Heart left ventricle (tissue), 13 donors: ENCODE results near the gene PCSK6.

Experiments used
- POLR2A ChIP-seq, 2 donors: fragments of 450-650 bp; IDR thresholded peaks; one replicate each; pipeline ENCODE4 v1.6.1; 2017; ENCODE audit warnings: antibody characterized with exemption in 2 of 2, mild to moderate bottlenecking in 2 of 2, moderate library complexity in 2 of 2
- TF ChIP-seq, protein P1 (sequence below), 12 donors: fragments of 200-600 bp; sonication (generic) in 4 of 12; IDR thresholded peaks; one replicate each; pipeline versions ENCODE4 v1.5.0 to v1.8.0; 2018 to 2022; ENCODE audit warnings: antibody characterized with exemption in 12 of 12, mild to moderate bottlenecking in 5 of 12
- donor health status: ischemic (EF 13 %, LVEDD 7.1; RV severe dilation, severe dysfunction).
- donor health status: DM: no; HTN: yes; CAD: no.
- donor health status: DM: no; HTN: no; CAD: no.
- donor health status: ischemic (EF 25% LVEDD 6.9; RV normal size, moderate dysfunction).
- donor health status: ischemic (EF 25% LVEDD 5.7; RV mildly dilated, moderate dysfunction).
- donor health status: ischemic (EF 35%, LVEDD 5.7; RV mildly dilated, moderate dysfunction).
- donor health status: nonischemic (EF 11% LVEDD 7.7; RV severe dilation, severe dysfunction).
- donor health status: DM: yes; HTN: yes; CAD: no.
- donor health status: PGD.
- donor health status: ischemic (EF 29% LVEDD 5.4; RV normal size, mild dysfunction).
- donor health status: nonischemic (EF 23%, LVEDD 6.1; RV moderate dilation, normal function).

DNA sequence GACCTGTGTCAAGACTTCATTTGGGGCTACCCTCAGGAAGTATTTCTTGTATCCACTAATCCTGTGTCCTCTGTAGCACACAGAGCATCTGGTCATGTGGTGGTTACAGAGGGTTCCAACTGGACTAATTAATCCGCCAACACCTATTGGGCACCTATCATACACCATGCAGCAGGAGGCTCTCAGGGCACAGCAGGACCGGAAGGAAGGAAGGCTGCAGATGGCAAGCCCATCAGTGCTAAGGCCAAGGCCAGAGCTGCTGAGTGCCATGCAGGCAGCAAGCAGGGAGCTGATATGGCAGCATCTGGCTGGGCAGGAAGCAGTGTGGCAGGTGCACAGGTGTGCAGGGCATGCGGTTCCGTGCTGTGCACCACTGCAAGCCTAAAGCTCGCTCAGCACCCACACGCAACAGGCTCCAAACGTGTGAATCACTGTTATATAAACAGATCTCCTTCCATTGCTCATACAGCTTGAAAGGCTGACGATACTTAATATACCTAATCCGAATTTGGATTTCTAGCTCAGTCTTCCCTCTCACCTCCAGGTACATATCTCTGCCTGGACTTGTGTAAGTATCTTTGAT lies 130.1 kb downstream of the PCSK6 start:
- TF ChIP-seq POLR2A (IDR thresholded peaks at IDR 0.05), result no peak
- TF ChIP-seq, protein P1, sequence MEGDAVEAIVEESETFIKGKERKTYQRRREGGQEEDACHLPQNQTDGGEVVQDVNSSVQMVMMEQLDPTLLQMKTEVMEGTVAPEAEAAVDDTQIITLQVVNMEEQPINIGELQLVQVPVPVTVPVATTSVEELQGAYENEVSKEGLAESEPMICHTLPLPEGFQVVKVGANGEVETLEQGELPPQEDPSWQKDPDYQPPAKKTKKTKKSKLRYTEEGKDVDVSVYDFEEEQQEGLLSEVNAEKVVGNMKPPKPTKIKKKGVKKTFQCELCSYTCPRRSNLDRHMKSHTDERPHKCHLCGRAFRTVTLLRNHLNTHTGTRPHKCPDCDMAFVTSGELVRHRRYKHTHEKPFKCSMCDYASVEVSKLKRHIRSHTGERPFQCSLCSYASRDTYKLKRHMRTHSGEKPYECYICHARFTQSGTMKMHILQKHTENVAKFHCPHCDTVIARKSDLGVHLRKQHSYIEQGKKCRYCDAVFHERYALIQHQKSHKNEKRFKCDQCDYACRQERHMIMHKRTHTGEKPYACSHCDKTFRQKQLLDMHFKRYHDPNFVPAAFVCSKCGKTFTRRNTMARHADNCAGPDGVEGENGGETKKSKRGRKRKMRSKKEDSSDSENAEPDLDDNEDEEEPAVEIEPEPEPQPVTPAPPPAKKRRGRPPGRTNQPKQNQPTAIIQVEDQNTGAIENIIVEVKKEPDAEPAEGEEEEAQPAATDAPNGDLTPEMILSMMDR (IDR thresholded peaks at IDR 0.05), result no peak
